22Rv1 (cell line): ENCODE measurements around the gene CHID1.

Source experiments
- ZFX ChIP-seq: fragments of 450-650 bp; IDR thresholded peaks from 2 replicates; pipeline ENCODE4 v1.6.1; 2017; ENCODE audit warnings: antibody characterized with exemption, borderline replicate concordance
- TF ChIP-seq, protein P1 (sequence below): fragments of 450-650 bp; IDR thresholded peaks from 2 replicates; pipeline ENCODE4 v1.5.1; 2017; ENCODE audit warnings: mild to moderate bottlenecking

DNA sequence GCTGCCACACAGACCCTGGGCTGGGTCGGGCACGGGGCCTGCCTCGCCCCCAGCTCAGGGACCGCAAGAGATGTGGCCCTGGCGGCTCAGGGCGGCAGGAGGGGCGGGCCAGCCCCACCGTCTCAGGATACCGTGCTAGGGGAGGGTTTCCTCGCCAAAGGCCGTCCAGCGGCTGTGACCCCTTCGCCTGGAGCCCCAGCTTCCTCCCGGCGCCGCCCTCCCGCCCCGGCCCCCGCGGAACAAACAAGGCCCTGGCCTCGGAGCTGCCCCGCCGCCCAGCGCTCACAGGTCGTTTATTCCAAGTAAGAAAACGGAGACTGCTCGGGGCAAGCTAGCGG lies 14.5 kb upstream of the CHID1 start:
- TF ChIP-seq, protein P1, sequence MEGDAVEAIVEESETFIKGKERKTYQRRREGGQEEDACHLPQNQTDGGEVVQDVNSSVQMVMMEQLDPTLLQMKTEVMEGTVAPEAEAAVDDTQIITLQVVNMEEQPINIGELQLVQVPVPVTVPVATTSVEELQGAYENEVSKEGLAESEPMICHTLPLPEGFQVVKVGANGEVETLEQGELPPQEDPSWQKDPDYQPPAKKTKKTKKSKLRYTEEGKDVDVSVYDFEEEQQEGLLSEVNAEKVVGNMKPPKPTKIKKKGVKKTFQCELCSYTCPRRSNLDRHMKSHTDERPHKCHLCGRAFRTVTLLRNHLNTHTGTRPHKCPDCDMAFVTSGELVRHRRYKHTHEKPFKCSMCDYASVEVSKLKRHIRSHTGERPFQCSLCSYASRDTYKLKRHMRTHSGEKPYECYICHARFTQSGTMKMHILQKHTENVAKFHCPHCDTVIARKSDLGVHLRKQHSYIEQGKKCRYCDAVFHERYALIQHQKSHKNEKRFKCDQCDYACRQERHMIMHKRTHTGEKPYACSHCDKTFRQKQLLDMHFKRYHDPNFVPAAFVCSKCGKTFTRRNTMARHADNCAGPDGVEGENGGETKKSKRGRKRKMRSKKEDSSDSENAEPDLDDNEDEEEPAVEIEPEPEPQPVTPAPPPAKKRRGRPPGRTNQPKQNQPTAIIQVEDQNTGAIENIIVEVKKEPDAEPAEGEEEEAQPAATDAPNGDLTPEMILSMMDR, result no peak
- TF ChIP-seq ZFX, result no peak
